IPS DF 6.9 (cell line): ENCODE measurements around the gene SFRP4.

Experiments
- DNase-seq: peaks from one replicate; pipeline ENCODE4 v3.0.0-alpha.2; 2013; ENCODE audit warnings: low read depth, low spot score
- H3K27ac ChIP-seq: one replicate; pipeline ENCODE4 v1.5.1; 2013; ENCODE audit warnings: low read length, control low read depth
- H3K27me3 ChIP-seq: 2 replicates; pipeline ENCODE4 v1.6.1; 2013; ENCODE audit warnings: mild to moderate bottlenecking, low read length; ENCODE audit not compliant: control insufficient read depth, insufficient read depth
- H3K36me3 ChIP-seq: 2 replicates; pipeline ENCODE4 v1.6.1; 2013; ENCODE audit warnings: low read length; ENCODE audit not compliant: control insufficient read depth, insufficient read depth
- H3K4me1 ChIP-seq: 2 replicates; pipeline ENCODE4 v1.6.1; 2013; ENCODE audit warnings: low read length; ENCODE audit not compliant: control insufficient read depth, insufficient read depth
- H3K4me3 ChIP-seq: 2 replicates; pipeline ENCODE4 v1.5.1; 2013; ENCODE audit warnings: mild to moderate bottlenecking, low read length
- H3K9me3 ChIP-seq: 2 replicates; pipeline ENCODE4 v1.6.1; 2013; ENCODE audit warnings: low read length, inconsistent platforms; ENCODE audit not compliant: control insufficient read depth, insufficient read depth
- WGBS: extraction: QIAGEN DNeasy Blood & Tissue Kit; methylation state at CpG from one replicate; pipeline ENCODE4 v1.1.7; 2013; ENCODE audit warnings: mixed read lengths, missing lambda C conversion rate; ENCODE audit not compliant: insufficient read length, insufficient coverage; 5-methylcytosine and 5-hydroxymethylcytosine counted together

The SFRP4 gene

GRCh38 chr7:37945336-37945735 is 28.7 kb upstream of the SFRP4 start:
- Histone ChIP-seq H3K4me1 (0 out of 2 replicates have a peak, but pooled peaks cover 2% of the 10 kb centered on the region), H3K36me3 (no peaks in the 10 kb centered on the region), H3K27ac (no peak overlapping the region), H3K27me3 (no peaks in the 10 kb centered on the region), H3K4me3 (no peak overlapping the region), H3K9me3 (no peaks in the 10 kb centered on the region)
- no CpG with 5 or more reads among the region's 4 CpGs for WGBS
- DNase-seq = no peak

GRCh38 chr7:37944737-37945054 is 28.1 kb upstream of the SFRP4 start:
- 0 out of 2 replicates have a peak, but pooled peaks cover 2% of the 10 kb centered on the region for H3K4me1 ChIP-seq
- H3K9me3 ChIP-seq = no peaks in the 10 kb centered on the region
- WGBS = no CpG with 5 or more reads among the region's 2 CpGs
- no peaks in the 10 kb centered on the region for H3K36me3 ChIP-seq
- H3K27ac ChIP-seq = no peak overlapping the region
- H3K27me3 ChIP-seq = no peaks in the 10 kb centered on the region
- DNase-seq = no peak
- H3K4me3 ChIP-seq = no peak overlapping the region

DNA sequence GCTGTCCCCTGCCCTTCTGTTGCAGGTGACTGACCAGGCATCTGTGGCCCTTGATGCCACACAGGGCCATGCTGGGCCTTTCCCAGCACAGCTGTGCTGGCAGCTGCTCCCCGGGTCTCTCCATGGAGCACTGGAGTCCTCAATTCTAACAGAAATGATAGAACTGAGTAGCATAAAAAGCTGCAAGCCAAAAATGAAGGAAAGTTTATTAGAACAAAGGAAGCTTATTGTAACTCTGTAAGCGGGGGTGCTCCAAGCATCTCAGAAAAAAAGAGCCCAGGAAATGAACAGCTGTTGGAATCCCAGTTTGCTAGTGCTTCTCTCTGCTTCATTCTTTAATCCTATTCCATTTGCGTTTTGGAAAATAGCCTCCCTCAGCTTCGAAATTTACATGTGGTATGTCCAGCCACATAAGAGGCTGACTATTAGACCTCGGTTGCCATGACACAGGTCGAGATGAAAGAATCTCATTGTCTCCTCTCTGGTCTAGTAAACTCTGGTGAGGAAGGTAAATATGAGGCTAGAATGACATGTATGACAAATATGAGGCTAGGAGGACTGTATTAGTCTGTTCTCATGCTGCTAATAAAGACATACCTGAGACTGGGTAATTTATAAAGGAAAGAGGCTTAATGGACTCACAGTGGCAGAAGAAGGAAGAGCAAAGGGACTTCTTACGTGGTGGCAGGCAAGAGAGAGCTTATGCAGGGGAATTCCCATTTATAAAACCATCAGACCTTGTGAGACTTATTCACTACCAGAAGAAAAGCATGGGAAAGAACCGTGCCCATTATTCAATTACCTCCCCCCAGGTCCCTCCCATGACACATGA is 27.5 kb upstream of the SFRP4 start:
- H3K27me3 ChIP-seq = no peaks in the 10 kb centered on the region
- H3K4me1 ChIP-seq = 0 out of 2 replicates have a peak, but pooled peaks cover 2% of the 10 kb centered on the region
- no CpG with 5 or more reads among the region's 8 CpGs for WGBS
- H3K27ac ChIP-seq = no peak overlapping the region
- DNase-seq = no peak
- no peaks in the 10 kb centered on the region for H3K36me3 ChIP-seq
- no peak overlapping the region for H3K4me3 ChIP-seq
- H3K9me3 ChIP-seq = no peaks in the 10 kb centered on the region

DNA sequence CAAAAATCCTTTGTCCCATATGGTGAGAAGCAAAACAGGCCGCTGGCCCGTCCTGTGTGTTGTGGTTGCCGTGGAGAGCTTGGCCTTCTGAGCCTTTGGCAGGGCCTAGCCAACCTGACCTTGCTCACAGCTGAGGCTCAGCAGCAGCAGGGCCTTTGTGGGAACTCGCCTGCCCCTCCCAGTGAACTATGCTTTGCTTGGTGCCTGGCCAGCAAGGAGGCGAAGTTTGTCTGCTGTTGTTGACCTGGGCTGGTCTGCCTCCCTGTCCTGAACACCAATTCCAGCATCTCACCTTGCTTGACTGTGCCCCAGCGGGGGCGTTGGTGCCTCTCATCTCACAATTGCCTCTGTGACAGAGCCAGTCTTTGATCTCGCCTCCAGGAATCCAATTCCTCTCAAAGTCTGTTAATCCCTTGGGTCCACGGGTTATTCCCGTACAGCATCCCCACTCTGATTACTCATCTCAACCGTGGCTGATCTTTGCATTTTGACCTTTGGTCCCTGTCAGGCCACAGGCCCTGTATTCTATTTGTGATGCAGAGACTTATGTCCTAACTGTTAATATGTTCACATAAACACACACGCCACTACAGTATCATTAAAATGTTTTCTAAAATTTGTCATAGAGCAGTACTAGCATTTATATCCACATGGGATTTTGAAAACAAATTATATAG is 26.5 kb upstream of the SFRP4 start:
- no peak overlapping the region for H3K27ac ChIP-seq
- no peak for DNase-seq
- WGBS = no CpG with 5 or more reads among the region's 12 CpGs
- H3K36me3 ChIP-seq = no peaks in the 10 kb centered on the region
- H3K4me3 ChIP-seq = no peak overlapping the region
- H3K4me1 ChIP-seq = 0 out of 2 replicates have a peak, but pooled peaks cover 2% of the 10 kb centered on the region
- H3K9me3 ChIP-seq = no peaks in the 10 kb centered on the region
- no peaks in the 10 kb centered on the region for H3K27me3 ChIP-seq

DNA sequence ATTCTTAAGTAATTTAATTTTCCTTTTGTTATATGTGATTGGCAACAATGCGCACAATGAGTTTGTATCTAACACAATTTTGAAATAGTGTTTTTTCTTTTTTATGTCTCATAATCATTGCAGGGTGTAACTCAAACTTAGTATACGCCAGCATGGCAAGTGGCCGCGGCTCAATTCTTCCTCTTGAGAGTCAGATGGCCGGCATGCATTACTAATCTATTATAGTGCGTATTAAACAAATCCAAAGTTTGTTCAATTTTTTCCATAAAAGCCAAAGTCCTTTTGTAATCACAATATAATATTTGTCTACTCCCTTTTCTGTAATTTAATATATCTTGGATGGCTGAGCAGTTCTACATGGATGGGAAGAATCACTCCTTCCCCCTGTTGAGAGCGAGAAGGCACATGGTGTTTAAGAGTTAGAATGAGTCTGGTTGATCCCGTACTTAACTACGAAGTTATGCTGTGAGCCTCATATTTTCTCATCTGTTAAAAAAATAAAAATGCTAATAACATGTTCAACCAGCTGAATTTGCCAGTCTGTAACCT is 16.5 kb upstream of the SFRP4 start:
- no peak overlapping the region for H3K27ac ChIP-seq
- no peak overlapping the region for H3K4me3 ChIP-seq
- WGBS = no CpG with 5 or more reads among the region's 9 CpGs
- H3K27me3 ChIP-seq = no peaks in the 10 kb centered on the region
- H3K4me1 ChIP-seq = no peaks in the 10 kb centered on the region
- DNase-seq = no peak
- no peaks in the 10 kb centered on the region for H3K36me3 ChIP-seq
- no peaks in the 10 kb centered on the region for H3K9me3 ChIP-seq

GRCh38 chr7:37932543-37932942 is 15.9 kb upstream of the SFRP4 start:
- Histone ChIP-seq H3K36me3 (no peaks in the 10 kb centered on the region), H3K4me3 (no peak overlapping the region), H3K27me3 (no peaks in the 10 kb centered on the region), H3K27ac (no peak overlapping the region), H3K9me3 (no peaks in the 10 kb centered on the region), H3K4me1 (no peaks in the 10 kb centered on the region)
- no CpG with 5 or more reads among the region's 2 CpGs for WGBS
- DNase-seq = no peak

GRCh38 chr7:37930226-37930948 is 13.8 kb upstream of the SFRP4 start:
- H3K27ac ChIP-seq = no peak overlapping the region
- no peak overlapping the region for H3K4me3 ChIP-seq
- no peaks in the 10 kb centered on the region for H3K4me1 ChIP-seq
- H3K9me3 ChIP-seq = no peaks in the 10 kb centered on the region
- no CpG with 5 or more reads among the region's 5 CpGs for WGBS
- H3K36me3 ChIP-seq = no peaks in the 10 kb centered on the region
- no peaks in the 10 kb centered on the region for H3K27me3 ChIP-seq
- no peak for DNase-seq

DNA sequence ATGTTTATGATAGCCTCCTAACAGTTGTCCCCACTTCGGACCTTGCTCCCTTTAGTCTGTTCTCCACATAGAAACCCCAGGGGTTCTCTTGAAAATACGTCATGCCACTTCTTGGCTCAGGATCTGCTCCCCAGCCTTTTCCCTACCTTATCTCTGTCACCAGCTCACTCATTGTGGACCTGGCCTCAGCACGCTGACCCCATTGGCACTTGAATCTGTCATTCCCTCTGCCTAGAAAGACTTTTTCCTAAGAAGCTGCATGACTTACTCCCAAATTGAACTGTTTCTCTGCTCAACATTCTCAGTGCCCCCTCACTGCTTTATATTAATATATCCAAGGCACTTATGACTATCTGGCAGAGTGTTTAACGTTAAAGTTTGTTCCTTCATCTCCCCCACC is 12.3 kb upstream of the SFRP4 start:
- Histone ChIP-seq H3K4me3 (no peak overlapping the region), H3K27me3 (no peaks in the 10 kb centered on the region), H3K9me3 (no peaks in the 10 kb centered on the region), H3K27ac (no peak overlapping the region), H3K36me3 (no peaks in the 10 kb centered on the region), H3K4me1 (no peaks in the 10 kb centered on the region)
- WGBS = no CpG with 5 or more reads among the region's 4 CpGs
- no peak for DNase-seq

DNA sequence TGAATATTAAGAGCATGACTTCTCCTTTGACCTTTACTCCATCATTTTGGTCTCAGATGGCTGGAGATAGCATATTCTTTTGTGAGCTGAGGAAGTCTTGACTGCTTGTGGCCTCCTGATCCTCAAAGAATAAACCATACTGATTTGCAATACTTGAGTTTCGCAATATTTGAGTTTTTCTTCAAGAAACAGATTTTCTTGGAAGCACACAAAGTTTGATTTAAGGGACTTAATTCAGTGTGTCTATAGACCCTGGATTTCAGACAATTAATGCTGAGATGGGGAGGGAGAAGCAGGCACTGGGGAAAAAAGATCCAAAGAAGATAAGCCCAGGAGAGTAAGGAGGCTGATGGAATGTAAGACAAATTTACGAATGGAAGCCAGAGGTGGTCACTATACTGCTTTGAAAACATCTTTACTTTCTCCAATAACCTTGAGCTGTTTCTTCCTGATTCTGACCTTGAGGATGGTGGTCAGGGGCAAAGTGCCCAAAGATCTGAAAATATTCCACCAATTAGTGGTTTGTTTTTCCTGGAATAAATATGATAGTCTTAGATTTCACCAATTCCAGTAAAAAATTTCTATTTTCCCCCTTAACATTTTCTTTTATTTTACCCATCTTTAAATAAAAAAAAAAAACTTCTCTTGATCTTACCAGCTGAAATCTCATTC is 11.3 kb upstream of the SFRP4 start:
- Histone ChIP-seq H3K4me1 (no peaks in the 10 kb centered on the region), H3K27ac (no peak overlapping the region), H3K36me3 (no peaks in the 10 kb centered on the region), H3K4me3 (no peak overlapping the region), H3K9me3 (no peaks in the 10 kb centered on the region), H3K27me3 (no peaks in the 10 kb centered on the region)
- DNase-seq = no peak
- no CpG with 5 or more reads among the region's 2 CpGs for WGBS

- Histone ChIP-seq H3K27me3 (no peaks in the 10 kb centered on the region), H3K9me3 (no peaks in the 10 kb centered on the region), H3K4me1 (no peaks in the 10 kb centered on the region), H3K27ac (no peak overlapping the region), H3K4me3 (no peak overlapping the region), H3K36me3 (no peaks in the 10 kb centered on the region)
- DNase-seq = no peak
- no CpG with 5 or more reads among the region's 1 CpG for WGBS
These were observed 9.0 kb upstream of the SFRP4 start for GRCh38 chr7:37925620-37926019.
